GM21423 (cell line): Measurements from ENCODE around the gene FBXL14.

Experiments
- ATAC-seq: cut with Tn5 transposase; IDR thresholded peaks from one replicate; pipeline ENCODE4 v1.9.1; 2021; ENCODE audit warnings: mild to moderate bottlenecking, moderate library complexity; ENCODE audit not compliant: unreplicated experiment

FBXL14 gene, protein sequence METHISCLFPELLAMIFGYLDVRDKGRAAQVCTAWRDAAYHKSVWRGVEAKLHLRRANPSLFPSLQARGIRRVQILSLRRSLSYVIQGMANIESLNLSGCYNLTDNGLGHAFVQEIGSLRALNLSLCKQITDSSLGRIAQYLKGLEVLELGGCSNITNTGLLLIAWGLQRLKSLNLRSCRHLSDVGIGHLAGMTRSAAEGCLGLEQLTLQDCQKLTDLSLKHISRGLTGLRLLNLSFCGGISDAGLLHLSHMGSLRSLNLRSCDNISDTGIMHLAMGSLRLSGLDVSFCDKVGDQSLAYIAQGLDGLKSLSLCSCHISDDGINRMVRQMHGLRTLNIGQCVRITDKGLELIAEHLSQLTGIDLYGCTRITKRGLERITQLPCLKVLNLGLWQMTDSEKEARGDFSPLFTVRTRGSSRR

DNA sequence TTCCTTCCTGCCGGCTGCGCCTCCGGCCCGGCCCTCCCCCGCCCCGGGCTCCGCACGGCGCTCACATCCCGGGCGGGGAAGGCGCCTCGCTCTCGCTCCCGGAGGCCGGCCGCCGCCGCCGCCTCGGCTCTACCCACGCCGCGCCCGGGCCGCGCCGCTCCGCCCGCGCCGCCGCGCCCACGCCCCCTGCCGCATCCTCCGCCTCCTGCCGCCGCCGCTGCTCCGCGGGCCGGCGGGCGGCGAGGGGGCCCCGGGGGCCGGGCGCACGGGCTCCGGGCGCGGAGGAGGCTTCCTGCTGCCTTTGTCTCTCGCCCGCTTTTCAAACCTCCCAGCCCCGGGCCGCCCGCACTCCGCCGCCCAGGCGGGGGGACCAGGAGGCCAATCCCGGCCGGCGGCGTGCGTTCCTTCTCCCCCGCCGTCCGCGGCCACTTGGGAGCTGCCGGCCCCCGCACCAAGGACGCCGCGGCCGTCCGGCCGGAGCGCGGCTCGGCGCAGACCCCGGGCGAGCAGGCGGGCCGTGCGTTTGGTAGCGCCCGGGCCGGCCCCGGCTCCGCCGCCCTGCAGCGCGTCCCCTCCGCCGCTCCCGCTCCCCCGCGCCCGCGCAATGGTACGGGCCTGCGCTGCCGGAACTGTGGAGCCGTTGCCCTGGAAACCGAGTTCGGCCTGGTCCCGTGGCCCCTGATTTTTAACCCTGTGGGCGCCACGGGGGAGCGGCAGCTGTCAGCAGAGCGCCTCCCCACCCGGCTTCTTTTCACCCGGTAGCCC is at the start of gene FBXL14:
TSS of gene FBXL14 (minus strand) at position 321 of the 765 bp plus-strand sequence. CDS start 515 bp downstream, outside the sequence.
- peak; percentile 55 for ATAC-seq

DNA sequence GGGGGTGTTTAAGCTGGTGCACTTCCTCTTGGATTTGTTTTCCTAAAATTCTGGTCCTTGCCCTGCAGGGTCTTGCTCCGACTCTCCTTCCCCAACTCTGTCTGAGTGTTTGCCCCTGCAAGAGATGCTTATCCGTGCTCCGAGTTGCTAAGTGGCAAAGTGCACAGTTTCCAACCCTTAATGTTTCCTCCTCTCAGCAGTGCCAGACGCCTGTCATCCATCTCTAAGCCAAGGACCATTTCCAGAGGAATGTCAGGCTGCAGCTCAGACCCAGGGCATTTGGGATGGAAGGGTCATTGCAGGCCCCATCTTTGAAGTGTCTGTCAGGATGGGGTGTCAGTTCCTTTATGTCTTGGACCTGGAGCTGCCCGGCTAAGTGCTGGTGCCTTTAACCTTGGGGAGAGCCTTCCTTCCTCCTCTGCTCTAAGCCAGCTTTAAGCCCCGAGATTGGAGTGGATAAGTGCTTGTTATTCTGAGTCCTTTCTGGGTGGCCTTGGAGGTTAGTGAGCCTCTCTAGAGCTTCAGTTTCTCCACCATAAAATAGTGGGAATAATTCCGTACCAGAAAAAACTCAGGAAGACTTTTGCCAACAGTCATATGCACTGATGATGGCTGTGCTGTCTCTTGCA is 49.6 kb upstream of the FBXL14 start:
- ATAC-seq, result no peak

DNA sequence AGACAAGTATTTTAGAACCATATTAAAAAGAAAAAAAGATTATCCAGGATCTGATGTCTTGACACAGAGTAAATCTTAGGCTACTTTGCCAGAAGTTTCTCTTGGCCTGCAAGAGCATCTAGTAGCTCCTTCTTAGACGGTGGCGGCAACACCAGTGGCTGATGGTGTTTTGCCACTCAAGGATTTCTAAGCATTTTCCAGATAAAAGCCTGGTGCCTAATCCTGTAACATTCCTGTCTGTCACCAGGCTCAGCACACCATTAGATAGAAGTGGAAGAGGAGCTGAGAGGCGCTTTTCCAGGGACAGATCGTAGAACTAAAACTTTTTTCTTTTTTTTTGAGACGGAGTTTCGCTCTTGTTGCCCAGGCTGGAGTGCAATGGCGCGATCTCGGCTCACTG is 48.7 kb upstream of the FBXL14 start:
- no peak for ATAC-seq

DNA sequence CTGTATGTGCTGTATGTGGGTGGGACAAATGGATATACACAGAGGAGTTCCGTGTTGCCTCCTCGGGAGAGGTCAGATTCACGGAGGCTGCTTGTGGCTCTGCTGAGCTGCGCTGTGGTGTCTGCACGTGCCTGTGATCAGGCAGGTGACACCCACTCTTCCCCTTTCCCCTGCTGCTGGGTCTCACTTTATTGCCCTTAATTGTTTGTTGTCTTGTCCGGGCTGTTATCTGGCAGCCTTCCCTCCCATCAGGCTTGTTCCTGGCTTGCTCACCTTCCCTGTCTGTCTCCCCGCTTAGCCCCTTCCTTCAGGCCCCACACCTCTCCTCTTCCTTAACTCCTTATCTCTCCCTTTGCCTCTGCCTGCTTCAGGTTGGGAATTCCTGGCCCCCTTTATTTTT is 48.1 kb upstream of the FBXL14 start:
- no peak for ATAC-seq

DNA sequence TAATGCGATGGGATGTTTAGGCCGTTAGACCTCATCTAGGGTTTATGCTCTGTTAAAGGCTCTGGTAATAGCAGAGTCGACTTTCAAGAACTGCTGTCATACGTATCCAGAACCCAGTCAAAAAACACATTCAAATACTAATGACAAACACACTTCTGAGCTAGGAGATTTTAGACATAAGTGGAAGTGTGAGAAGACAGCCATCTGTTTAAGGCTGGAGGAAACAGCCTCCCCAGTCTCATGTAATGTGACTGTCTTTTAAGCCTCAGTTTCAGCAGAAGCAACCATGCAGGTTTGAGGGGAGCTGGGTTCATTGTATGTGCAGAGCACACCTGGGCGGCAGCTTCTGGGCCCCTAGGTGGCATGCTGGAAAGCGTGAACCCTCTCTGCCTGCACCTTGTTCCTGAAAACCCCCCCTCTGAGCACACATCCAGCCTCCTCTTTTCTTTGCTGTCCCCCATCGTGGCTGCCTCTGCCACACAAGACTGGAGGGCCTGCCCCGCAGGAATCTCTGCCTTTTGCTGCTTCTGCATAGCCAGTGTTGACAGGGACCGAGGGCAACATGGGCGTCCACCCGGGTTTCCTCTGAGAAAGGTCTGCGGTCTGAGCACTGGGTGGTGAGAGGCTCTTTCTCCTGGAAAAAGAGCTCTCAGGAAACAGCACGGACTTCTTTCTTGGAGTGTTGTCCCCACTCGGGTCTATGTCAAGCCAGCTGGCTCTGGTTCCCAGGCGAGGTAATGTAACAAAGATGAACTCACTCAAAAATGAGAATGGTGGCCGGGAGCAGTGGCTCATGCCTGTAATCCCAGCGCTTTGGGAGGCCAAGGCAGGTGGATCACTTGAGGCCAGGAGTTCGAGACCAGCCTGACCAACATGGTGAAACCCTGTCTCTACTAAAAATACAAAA is 46.2 kb upstream of the FBXL14 start:
- no peak for ATAC-seq

DNA sequence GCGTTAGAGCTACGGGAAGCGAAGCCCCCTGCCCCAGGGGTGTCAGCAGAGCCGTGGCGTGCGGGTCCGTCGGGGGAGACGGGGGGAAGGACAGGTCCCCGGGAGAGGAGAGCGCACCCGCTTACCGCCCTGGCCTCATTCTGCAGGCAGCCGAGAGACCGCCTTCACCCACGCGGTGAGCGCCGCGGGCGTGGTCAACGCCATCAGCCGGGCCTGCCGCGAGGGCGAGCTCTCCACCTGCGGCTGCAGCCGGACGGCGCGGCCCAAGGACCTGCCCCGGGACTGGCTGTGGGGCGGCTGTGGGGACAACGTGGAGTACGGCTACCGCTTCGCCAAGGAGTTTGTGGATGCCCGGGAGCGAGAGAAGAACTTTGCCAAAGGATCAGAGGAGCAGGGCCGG is 45.2 kb upstream of the FBXL14 start:
- no peak for ATAC-seq

DNA sequence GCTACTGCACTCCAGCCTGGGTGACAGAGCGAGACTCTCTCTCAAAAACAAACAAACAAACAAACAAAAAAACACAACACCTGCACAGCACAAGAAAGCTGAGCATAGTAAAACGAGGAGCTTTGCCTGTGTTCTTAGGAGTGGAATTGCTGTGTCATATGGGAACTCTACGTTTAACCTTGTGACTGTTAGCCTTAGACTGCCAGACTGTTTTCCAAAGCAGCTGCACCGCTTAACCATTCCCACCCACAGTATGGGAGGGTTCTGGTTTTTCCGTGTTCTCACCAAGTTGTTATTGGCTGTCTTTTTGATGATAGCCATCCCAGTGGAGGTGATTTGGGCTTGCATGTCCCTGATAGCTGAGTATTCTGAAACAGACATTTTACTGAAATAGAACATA is 43.8 kb upstream of the FBXL14 start:
- ATAC-seq, result no peak

DNA sequence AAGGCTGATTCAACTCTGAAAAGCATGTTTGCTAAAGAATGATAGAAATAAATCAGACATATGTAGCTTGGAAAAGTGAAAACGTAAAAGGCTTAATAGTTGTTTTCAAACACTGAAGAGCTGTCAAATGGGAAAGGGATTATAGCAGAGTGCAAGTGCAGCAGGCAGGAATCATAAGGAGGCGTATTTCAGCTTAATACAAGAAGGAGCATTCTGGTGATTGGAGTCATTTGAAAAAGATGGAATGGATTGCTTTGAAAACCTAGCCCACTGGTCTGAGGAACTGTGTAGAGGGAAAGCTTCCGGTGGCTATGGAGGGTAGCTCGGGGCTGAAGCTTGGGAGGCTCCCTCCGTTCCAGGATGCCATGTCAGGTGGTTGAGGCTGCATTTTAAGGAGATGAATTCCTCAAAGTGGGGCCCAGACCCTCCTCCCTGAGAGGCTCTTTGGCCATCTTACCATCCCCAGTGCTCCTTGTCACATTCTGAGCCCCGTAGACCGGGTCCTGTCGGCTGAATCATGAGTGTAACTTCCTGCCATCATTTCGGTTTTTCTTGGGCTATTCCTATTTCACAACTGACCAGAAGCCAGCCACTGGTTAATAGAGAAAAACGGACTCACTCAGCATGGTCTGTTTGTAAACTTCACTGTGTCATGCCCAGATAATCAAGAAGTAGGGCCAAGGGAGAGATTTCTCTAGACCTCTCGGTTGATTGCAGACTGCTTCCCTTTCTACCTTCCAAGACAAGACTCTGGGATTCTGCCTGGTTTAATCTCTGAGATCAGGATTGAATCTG is 41.1 kb upstream of the FBXL14 start:
- ATAC-seq, result no peak

DNA sequence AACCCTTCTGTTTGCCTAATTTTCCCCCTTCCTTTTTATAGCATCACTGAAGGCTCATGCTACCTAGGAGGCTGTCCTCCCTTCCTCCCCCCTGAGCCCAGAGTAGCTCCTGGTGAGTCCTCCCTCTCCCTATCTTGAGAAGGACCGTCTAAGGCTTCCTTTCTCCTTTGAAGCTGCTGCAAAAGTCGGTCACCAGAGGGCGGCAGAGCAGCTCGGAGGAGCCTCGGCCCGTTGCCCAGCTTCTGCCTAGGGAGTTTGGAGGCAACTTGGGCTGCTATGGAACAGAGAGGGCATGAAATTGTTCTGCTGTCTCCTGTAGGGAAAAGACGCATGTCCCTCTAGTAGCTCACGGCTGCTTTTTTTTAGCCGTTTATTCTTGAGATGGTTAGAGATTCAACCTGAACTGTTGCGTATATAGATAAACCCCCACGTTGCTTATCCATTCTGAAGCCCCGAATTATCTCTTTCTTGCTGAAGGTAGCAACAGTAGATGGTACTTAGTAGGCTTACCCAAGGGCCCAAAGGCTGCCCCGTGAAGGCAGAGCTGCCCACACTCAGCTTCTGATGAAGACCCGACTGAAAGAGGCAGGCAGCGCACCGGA is 40.3 kb upstream of the FBXL14 start:
- ATAC-seq, result no peak

DNA sequence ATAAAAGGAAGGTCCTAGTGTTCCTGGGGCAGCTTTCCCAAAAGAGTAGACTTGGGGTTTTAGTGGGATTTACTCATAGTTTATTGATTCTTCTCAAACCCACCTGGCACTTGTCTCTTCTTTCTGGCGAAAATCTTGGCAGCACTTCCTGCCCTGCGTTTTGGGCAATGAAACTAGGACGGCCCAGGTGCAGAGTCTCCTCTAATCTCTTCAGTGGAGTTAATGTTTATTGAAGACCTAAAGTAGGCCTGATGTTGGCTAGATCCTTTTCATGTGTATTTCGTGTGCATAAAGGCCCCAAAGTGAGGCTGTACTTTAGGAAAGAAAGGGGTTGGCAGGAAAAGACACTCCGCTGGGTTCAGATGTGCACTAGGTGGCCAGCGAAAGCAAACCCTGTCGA is 39.8 kb upstream of the FBXL14 start:
- ATAC-seq, result no peak

DNA sequence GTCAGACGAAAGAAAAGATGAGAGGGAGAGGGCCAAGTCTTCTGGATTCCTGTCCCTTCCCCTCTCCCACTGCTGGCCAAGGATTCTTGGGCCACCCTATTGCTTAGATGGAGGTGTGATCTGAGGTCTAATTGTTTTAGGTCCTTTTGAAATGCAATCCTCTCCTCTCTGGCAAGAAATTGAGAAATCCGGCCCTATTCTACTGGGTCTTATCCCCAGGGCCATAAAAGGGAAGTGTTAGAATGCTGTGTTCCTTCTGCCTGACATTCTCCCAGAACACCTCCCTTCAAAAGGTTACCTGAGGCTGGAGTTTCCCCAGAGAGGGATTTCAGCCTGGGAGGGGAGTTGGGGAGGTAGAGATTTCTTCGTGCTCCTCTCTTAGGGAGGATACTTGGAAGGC is 39.1 kb upstream of the FBXL14 start:
- no peak for ATAC-seq

DNA sequence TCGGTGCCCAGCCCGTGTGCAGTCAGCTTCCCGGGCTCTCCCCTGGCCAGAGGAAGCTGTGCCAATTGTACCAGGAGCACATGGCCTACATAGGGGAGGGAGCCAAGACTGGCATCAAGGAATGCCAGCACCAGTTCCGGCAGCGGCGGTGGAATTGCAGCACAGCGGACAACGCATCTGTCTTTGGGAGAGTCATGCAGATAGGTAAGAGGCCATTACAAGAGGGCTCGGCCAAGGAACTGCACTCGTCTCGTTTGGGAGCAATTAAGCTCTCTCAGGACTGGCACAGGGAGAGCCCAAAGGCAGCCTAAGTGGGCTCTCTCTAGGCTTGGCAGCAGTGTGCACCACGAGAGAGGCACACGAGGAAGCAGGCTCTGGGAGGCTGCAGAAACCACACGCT is 38.3 kb upstream of the FBXL14 start:
- ATAC-seq, result no peak

DNA sequence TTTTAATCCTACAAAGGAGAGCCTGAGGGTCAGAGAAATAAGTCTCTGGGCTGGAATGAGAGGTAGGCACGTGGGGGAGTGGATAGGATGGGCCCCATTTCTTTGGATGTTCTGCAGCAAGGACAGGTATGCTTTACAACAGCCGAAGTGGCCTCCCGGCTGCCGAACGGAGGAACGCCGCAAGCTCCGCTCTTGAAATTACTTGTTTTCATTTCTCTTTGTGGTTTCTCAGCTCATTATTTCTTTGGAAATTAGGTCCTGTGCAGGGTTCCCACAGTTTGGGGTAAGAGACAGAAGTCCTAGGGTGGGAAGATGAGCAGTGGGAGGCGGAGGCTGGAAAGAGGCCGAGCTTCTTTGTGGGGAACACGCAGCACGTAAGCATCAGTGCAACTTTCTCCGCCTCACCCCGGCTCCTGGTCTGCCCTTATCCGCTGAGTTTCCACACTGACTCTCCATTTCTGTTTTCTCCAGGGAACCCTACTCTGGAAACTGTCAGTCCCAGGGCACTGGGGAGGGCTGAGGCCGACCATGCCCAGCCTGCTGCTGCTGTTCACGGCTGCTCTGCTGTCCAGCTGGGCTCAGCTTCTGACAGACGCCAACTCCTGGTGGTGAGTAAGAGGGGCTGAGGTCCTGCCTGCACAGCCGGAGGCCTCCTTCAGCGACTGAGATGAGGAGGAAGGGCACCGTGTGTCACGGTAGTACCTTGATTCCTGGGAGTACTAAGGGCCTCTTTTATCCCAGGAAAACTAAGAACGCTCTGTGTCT is 36.6 kb upstream of the FBXL14 start:
- no peak for ATAC-seq

DNA sequence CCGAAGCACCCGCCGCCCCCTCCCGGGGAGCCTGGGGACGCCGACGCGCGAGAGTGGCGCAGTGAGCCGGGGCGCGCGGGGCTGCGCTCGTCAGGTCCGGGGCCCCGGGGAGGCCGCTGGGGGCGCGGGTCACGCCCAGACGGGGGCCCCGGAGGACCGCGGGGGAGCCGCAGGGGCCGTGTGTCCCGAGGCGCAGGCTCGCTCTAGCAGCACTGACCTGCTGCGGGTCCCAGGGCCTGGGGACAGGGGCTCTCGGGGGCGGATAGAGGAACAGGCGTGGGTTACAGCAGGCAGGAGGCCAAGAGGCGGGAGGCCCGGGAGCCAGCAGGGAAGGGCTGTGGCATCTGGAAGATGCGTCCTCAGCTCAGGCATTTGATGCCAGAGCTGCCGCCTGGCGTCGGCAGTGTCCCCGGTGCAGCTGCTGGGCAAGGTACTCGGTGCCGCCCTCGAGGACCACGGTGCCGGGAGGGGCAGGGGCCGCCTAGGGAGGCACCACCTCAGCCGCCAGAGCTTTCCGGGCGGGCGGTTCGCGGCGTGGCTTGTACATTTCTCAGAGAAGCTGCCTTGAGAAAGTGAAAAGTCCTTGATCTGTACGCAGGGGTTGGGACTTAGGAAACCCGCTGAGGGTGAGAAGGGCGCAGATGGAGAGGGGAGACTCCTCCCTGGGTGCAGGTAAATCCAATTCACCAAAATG is 35.9 kb upstream of the FBXL14 start:
- no peak for ATAC-seq

DNA sequence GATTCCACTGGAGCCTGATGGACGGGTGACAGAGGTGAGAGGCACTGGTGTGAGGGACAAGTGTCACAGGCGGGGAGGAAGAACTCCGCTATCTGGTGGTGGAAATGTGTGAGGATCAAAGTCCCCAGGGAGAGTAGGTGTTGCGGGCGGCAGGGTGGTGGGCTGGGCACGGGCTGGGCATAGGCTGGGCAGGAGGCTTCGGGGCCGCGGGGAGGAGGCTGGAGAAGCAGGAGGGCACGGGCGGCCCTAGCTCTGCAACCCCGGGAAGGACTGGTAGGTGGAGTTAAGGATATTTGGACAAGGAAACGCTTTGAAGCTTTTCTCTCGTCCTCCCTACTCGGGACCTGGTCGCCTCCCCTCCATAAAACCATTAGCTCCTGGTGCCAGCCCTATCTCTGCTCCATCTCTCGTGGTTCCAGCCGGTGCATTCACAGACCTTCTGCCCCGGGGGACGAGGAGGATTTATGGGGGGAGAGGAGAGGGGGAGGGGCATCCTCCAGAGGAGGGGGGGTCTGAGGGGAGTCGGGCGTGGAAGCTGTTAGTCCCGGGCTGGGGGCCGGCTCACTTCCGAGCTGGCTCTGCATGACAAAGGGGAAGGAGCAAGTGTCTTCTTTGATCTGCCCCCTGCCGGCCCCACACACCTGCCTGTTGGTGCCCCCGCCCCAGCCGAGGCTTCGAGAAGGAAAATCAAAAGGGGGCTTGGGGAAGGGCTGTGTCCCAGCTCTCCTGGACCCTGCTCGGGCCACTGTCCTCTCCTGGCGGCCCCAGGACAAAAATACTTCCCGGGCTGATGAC is 35.2 kb upstream of the FBXL14 start:
- ATAC-seq, result no peak

DNA sequence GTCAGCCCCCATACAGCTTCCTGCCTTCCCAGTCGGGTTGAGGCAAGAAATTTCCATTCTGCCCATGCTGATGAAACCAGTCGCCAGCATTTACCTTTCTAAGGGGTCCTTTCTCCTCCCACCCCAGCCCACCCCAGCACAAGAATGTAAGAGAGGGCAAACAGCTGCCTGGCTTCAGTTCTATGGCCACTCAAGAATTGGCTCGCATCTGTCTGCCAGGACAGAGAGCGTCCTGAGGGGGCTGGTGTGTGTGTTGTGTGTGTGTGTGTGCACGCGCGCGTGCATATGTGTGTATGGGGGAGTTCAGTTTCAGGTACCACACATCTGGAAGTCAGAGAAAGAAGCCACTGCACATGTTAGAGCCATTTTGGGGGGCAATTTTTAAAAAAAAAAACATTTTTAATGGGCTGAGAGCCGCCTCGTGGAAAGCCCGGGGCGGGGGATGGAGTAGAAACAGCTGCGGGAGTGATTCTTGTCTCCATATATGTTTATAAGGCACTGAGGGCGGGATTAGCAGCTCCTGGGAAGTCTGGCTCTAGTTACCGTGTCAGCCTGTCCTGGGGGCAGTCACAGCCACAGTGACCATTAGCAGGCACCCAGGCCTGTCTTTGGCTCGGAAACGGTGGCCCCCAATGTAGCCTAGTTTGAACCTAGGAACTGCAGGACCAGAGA is 34.4 kb upstream of the FBXL14 start, which contains the start of gene WNT5B:
TSS of gene WNT5B (plus strand) at position 566 of the 672 bp plus-strand sequence. CDS start 2,124 bp downstream, outside the sequence.
- no peak for ATAC-seq

DNA sequence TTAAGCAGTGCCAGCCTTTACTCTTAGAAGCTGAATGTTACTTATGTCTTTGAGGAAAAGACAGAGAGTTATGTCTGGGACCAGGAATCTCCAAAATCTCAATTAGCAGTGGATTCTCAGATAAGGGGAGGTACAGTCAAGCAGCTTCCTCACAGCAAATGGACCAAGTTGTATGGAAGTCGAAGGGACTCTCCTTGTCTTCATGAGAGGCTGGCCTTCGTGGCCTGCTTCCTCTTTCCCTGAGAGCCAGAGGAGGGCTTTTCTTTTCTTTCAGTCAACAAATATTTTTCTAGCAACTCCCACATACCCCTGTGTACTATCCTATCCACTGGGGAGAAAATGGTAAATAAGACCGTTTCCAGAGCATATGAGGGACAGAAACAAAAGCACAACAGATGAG is 28.0 kb upstream of the FBXL14 start:
- ATAC-seq, result no peak
